ENCODE data around the gene OCSTAMP. TPM values are rescaled to one million over a fixed set of nuclear protein-coding genes. Genes with fewer than 3 reads are reported as not detected.

The OCSTAMP gene
- total RNA-seq, 1 donor from 2014 or later: not detected

- Mint-ChIP-seq H3K27ac (no peak overlapping the region), H3K4me1 (ENCODE audit: low read depth) (no peaks in the 10 kb centered on the region), H3K9me3 (ENCODE audit: low read depth) (peaks cover 3% of the 10 kb centered on the region), H3K27me3 (no peaks in the 10 kb centered on the region), H3K4me3 (ENCODE audit: low read depth) (no peak overlapping the region), H3K36me3 (ENCODE audit: insufficient read depth) (no peaks in the 10 kb centered on the region)
- no peak for TF ChIP-seq CTCF (IDR thresholded peaks at IDR 0.05; ENCODE audit: unreplicated experiment)
- no peak for DNase-seq (ENCODE audit: low spot score, unreplicated experiment)
Observed at GRCh38 chr20:46590443-46590842, 40.0 kb upstream of the OCSTAMP start.

DNA sequence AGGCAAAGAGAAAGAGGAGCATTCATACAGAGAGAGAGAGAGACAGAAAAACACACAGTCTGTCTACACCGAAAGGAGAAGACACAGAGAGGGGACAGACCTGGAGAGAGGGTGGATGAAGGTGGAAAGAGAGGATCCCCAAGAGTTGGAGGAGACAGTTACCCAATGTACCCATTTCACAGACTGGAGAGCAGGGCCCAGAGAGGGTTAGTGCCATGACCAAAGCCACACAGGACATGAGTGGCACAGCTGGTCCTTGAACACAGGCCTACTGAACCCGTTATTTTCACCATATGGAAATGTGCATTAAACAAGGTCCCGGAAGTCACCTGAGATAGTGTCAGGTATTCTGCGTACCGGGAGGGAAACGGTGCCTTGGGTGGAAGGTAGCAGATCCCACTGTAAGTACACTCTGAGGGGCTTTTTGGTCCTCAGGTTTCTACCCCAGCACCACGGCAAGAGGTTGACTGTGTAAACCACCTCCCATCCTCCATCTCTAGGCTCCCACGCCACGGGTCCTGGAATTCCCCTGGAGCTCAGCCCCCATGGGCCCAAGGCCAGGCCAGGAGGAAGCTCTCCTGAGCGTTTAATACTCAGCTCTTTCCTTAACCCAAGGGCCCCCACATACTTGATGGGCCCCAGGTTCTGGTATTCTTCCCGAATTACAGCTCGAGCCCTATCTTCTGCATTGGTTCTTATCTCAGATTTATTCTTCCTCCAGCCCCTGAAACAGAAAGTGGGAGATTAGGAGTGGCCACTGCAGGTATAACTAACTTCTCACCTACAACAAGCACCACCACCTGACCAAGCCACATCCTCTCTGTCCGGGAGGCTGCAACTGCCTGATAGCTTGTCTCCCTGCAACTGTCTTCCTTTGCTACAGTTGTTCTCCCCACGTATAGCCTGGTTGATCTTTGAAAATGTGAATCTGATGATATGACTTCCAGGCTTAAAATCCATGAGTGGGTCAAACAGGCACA lies 38.4 kb upstream of the OCSTAMP start:
- no peak overlapping the region for H3K27ac Mint-ChIP-seq

DNA sequence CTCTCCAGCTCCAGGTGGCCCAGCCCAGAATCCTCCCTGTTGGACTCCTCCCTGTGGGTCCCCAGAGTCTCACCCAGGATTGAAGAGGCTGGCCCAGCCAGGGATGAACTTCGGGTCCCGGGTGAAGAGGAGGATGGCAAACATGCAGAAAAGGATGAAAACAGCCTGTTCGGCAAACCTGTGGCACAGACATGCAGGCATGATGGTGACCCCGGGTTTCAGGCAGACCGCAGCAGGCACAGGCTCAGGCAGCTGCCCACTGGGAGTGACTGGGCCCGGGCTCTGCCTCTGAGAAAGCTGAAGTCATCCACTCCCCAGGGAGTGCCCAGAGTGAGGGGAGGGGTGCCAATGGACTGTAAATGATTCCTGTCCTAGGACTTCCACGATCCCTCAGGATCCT lies 37.5 kb upstream of the OCSTAMP start:
- H3K4me1 Mint-ChIP-seq (ENCODE audit: low read depth): no peaks in the 10 kb centered on the region
- H3K9me3 Mint-ChIP-seq (ENCODE audit: low read depth): peaks cover 2% of the 10 kb centered on the region
- TF ChIP-seq CTCF (IDR thresholded peaks at IDR 0.05; ENCODE audit: unreplicated experiment): no peak
- H3K27me3 Mint-ChIP-seq: no peaks in the 10 kb centered on the region
- H3K4me3 Mint-ChIP-seq (ENCODE audit: low read depth): no peak overlapping the region
- no peak overlapping the region for H3K27ac Mint-ChIP-seq
- DNase-seq (ENCODE audit: low spot score, unreplicated experiment): no peak
- no peaks in the 10 kb centered on the region for H3K36me3 Mint-ChIP-seq (ENCODE audit: insufficient read depth)

More for the DNA sequence above, 38.4 kb upstream of the OCSTAMP start:
- Mint-ChIP-seq H3K36me3 (ENCODE audit: insufficient read depth) (no peaks in the 10 kb centered on the region), H3K27me3 (no peaks in the 10 kb centered on the region), H3K4me3 (ENCODE audit: low read depth) (no peak overlapping the region), H3K9me3 (ENCODE audit: low read depth) (peaks cover 3% of the 10 kb centered on the region), H3K4me1 (ENCODE audit: low read depth) (no peaks in the 10 kb centered on the region)
- no peak for TF ChIP-seq CTCF (IDR thresholded peaks at IDR 0.05; ENCODE audit: unreplicated experiment)
- no peak for DNase-seq (ENCODE audit: low spot score, unreplicated experiment)

DNA sequence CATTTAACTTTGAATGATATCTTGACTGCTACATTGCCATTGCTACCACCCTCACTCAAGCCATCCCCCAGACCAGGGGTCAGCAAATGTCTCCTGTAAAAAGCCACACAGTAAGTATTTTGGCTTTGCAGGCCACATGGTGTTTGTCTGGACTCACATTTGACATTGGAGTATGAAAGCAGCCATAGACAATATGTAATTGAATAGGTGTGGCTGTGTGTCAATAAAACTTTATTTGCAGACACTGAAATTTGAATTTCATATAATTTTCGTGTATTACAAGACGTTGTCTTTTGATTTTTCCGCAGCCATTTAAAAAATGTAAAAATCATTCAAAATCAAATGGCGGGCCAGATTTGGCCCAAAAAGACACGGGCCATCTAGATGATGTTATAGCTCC lies 36.3 kb upstream of the OCSTAMP start:
- no peak overlapping the region for H3K4me3 Mint-ChIP-seq (ENCODE audit: low read depth)
- no peaks in the 10 kb centered on the region for H3K4me1 Mint-ChIP-seq (ENCODE audit: low read depth)
- no peaks in the 10 kb centered on the region for H3K27me3 Mint-ChIP-seq
- no peak for DNase-seq (ENCODE audit: low spot score, unreplicated experiment)
- TF ChIP-seq CTCF (IDR thresholded peaks at IDR 0.05; ENCODE audit: unreplicated experiment): no peak
- H3K27ac Mint-ChIP-seq: no peak overlapping the region
- H3K9me3 Mint-ChIP-seq (ENCODE audit: low read depth): no peaks in the 10 kb centered on the region
- H3K36me3 Mint-ChIP-seq (ENCODE audit: insufficient read depth): no peaks in the 10 kb centered on the region

DNA sequence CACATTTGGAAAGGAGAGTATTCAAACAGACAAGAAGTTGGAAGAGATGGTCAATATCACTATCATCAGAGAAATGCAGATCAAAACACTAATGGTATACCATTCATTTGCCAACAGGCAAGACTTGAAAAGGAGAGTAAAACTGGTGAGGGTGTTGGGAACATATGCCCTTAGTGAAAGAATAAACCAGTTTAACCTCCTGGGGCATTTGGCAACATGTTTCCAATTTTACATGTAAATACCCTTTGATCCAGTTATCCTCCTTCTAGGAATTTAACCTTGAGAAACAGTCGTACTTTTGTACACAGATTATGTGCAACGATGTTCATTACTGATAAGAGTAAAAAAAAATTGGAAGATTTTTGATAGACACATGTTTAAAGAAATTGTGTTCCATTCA lies 34.1 kb upstream of the OCSTAMP start:
- Mint-ChIP-seq H3K9me3 (ENCODE audit: low read depth) (no peaks in the 10 kb centered on the region), H3K27me3 (no peaks in the 10 kb centered on the region), H3K4me1 (ENCODE audit: low read depth) (no peaks in the 10 kb centered on the region), H3K27ac (no peak overlapping the region), H3K4me3 (ENCODE audit: low read depth) (no peak overlapping the region), H3K36me3 (ENCODE audit: insufficient read depth) (peaks cover 2% of the 10 kb centered on the region)
- no peak for DNase-seq (ENCODE audit: low spot score, unreplicated experiment)
- TF ChIP-seq CTCF (IDR thresholded peaks at IDR 0.05; ENCODE audit: unreplicated experiment): no peak
